Liver (tissue), 3 donors: ENCODE results near the gene EMILIN1.

ENCODE experiments used
- EGR1 ChIP-seq, 2 donors: IDR thresholded peaks; 2 replicates each; pipeline ENCODE4 v1.6.1; 2016 to 2018; ENCODE audit warnings: antibody characterized with exemption in 2 of 2, low read depth in 2 of 2
- HNF4A ChIP-seq, 2 donors: conservative IDR thresholded peaks; 2 replicates each; pipeline ENCODE4 v1.6.1; 2016; ENCODE audit warnings: antibody characterized with exemption in 2 of 2, mild to moderate bottlenecking in 2 of 2
- HNF4G ChIP-seq: IDR thresholded peaks from 2 replicates; pipeline ENCODE4 v1.6.1; 2016; ENCODE audit warnings: antibody characterized with exemption
- JUND ChIP-seq, 2 donors: IDR thresholded peaks; 2 replicates each; pipeline ENCODE4 v1.6.1; 2016; ENCODE audit warnings: antibody characterized with exemption in 2 of 2
- RAD21 ChIP-seq, 2 donors: IDR thresholded peaks; 2 replicates each; pipeline ENCODE4 v1.6.1; 2016; ENCODE audit warnings: antibody characterized with exemption in 2 of 2, mild to moderate bottlenecking in 2 of 2
- RXRA ChIP-seq, 2 donors: IDR thresholded peaks; 2 replicates each; pipeline ENCODE4 v1.6.1; 2017 to 2018; ENCODE audit warnings: antibody characterized with exemption in 2 of 2, mild to moderate bottlenecking in 1 of 2
- TAF1 ChIP-seq: conservative IDR thresholded peaks from 2 replicates; pipeline ENCODE4 v1.6.1; 2016; ENCODE audit warnings: antibody characterized with exemption, mild to moderate bottlenecking
- YY1 ChIP-seq: IDR thresholded peaks from 2 replicates; pipeline ENCODE4 v1.6.1; 2016; ENCODE audit warnings: antibody characterized with exemption, mild to moderate bottlenecking
- TF ChIP-seq, protein P1 (sequence below): fragments of 150-350 bp; IDR thresholded peaks from 2 replicates; pipeline ENCODE4 v1.5.1; 2017; ENCODE audit warnings: improper control_type of control experiment, low read depth, low read length; ENCODE audit not compliant: missing input control
- TF ChIP-seq, protein P2 (sequence below): IDR thresholded peaks from 2 replicates; pipeline ENCODE4 v1.6.1; 2016; ENCODE audit warnings: antibody characterized with exemption
- TF ChIP-seq, protein P3 (sequence below): IDR thresholded peaks from 2 replicates; pipeline ENCODE4 v1.6.1; 2016; ENCODE audit warnings: antibody characterized with exemption
- TF ChIP-seq, protein P4 (sequence below): IDR thresholded peaks from 2 replicates; pipeline ENCODE4 v1.6.1; 2016; ENCODE audit warnings: antibody characterized with exemption, mild to moderate bottlenecking
- donor health status: healthy.
- donor health status: healthy.

DNA sequence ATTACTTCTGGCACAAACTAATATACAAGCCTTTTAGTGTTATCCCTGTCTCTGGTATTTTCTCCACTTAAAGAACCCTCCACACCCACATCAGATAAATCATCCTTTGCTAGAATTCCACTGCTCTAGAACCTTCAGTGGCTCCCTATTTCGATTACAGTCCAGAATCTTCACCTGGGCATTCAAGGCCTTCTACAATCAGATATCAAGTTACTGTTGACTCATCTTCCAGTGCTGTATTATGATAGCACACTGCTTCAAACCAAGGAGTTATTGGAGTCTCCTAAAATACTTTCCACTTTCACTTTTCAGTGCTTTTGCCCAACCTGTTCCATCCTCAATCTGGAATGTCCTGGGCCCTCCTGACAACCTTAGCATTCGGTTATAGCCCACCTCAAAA lies 37.1 kb downstream of the EMILIN1 start:
- TF ChIP-seq HNF4A (conservative IDR thresholded peaks at IDR 0.05) = no peak
- TF ChIP-seq, protein P1, sequence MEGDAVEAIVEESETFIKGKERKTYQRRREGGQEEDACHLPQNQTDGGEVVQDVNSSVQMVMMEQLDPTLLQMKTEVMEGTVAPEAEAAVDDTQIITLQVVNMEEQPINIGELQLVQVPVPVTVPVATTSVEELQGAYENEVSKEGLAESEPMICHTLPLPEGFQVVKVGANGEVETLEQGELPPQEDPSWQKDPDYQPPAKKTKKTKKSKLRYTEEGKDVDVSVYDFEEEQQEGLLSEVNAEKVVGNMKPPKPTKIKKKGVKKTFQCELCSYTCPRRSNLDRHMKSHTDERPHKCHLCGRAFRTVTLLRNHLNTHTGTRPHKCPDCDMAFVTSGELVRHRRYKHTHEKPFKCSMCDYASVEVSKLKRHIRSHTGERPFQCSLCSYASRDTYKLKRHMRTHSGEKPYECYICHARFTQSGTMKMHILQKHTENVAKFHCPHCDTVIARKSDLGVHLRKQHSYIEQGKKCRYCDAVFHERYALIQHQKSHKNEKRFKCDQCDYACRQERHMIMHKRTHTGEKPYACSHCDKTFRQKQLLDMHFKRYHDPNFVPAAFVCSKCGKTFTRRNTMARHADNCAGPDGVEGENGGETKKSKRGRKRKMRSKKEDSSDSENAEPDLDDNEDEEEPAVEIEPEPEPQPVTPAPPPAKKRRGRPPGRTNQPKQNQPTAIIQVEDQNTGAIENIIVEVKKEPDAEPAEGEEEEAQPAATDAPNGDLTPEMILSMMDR = no peak
- TF ChIP-seq, protein P2, sequence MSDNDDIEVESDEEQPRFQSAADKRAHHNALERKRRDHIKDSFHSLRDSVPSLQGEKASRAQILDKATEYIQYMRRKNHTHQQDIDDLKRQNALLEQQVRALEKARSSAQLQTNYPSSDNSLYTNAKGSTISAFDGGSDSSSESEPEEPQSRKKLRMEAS = no peak
- no peak for TF ChIP-seq TAF1
- TF ChIP-seq, protein P3, sequence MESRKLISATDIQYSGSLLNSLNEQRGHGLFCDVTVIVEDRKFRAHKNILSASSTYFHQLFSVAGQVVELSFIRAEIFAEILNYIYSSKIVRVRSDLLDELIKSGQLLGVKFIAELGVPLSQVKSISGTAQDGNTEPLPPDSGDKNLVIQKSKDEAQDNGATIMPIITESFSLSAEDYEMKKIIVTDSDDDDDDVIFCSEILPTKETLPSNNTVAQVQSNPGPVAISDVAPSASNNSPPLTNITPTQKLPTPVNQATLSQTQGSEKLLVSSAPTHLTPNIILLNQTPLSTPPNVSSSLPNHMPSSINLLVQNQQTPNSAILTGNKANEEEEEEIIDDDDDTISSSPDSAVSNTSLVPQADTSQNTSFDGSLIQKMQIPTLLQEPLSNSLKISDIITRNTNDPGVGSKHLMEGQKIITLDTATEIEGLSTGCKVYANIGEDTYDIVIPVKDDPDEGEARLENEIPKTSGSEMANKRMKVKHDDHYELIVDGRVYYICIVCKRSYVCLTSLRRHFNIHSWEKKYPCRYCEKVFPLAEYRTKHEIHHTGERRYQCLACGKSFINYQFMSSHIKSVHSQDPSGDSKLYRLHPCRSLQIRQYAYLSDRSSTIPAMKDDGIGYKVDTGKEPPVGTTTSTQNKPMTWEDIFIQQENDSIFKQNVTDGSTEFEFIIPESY = no peak
- no peak for TF ChIP-seq YY1
- no peak for TF ChIP-seq JUND (IDR thresholded peaks at IDR 0.05)
- TF ChIP-seq, protein P4, sequence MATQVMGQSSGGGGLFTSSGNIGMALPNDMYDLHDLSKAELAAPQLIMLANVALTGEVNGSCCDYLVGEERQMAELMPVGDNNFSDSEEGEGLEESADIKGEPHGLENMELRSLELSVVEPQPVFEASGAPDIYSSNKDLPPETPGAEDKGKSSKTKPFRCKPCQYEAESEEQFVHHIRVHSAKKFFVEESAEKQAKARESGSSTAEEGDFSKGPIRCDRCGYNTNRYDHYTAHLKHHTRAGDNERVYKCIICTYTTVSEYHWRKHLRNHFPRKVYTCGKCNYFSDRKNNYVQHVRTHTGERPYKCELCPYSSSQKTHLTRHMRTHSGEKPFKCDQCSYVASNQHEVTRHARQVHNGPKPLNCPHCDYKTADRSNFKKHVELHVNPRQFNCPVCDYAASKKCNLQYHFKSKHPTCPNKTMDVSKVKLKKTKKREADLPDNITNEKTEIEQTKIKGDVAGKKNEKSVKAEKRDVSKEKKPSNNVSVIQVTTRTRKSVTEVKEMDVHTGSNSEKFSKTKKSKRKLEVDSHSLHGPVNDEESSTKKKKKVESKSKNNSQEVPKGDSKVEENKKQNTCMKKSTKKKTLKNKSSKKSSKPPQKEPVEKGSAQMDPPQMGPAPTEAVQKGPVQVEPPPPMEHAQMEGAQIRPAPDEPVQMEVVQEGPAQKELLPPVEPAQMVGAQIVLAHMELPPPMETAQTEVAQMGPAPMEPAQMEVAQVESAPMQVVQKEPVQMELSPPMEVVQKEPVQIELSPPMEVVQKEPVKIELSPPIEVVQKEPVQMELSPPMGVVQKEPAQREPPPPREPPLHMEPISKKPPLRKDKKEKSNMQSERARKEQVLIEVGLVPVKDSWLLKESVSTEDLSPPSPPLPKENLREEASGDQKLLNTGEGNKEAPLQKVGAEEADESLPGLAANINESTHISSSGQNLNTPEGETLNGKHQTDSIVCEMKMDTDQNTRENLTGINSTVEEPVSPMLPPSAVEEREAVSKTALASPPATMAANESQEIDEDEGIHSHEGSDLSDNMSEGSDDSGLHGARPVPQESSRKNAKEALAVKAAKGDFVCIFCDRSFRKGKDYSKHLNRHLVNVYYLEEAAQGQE = no peak
- TF ChIP-seq EGR1 (IDR thresholded peaks at IDR 0.05; ENCODE audit: low read depth in 2 of 2) = no peak
- no peak for TF ChIP-seq HNF4G
- TF ChIP-seq RXRA (IDR thresholded peaks at IDR 0.05) = no peak
- TF ChIP-seq RAD21 (IDR thresholded peaks at IDR 0.05) = no peak
